Measurements from ENCODE around the gene SULF2.

Gene SULF2

DNA sequence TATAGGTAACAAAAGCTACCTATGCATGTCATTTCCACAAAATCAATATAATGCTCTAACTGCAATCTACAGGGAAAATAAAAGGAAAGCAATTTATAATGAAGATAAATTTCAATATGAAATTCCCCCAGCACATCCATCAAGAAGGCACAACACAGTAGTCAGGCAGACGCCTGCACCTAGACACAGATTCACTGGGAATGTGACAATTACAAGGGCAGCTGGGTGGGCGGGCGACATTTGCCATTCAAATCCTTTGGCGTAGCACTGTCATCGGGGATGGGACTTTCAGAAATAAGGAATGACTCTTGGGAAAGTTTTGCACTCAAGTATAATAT lies 60.4 kb downstream of the SULF2 start:
- H3K27me3 ChIP-seq (ENCODE audit: insufficient read depth, insufficient read length) = no peaks in the 10 kb centered on the region
- H3K36me3 ChIP-seq (ENCODE audit: insufficient read depth, insufficient read length, low read length) = peaks cover 14% of the 10 kb centered on the region
- H3K4me3 ChIP-seq (ENCODE audit: insufficient read length, low read depth) = no peak overlapping the region
- H3K4me1 ChIP-seq (ENCODE audit: insufficient read depth, insufficient read length) = peaks cover 13% of the 10 kb centered on the region
- TF ChIP-seq SUZ12 (IDR thresholded peaks at IDR 0.05; ENCODE audit: extremely low read depth, insufficient read depth, insufficient read length) (no peak), YY1 (IDR thresholded peaks at IDR 0.05; ENCODE audit: insufficient read depth, insufficient read length) (no peak), ZNF274 (IDR thresholded peaks at IDR 0.05; ENCODE audit: low read depth, low read length) (no peak)
- H3K9me3 ChIP-seq (ENCODE audit: insufficient read depth, low read length) = no peaks in the 10 kb centered on the region
- no peak overlapping the region for H3K9ac ChIP-seq (ENCODE audit: insufficient read length, low read depth)
- DNase-seq (ENCODE audit: low read depth, low spot score) = no peak

GRCh38 chr20:47724396-47724795 lies 60.9 kb downstream of the SULF2 start:
- Histone ChIP-seq H3K4me3 (ENCODE audit: insufficient read length, low read depth) (no peak overlapping the region), H3K27me3 (ENCODE audit: insufficient read depth, insufficient read length) (no peaks in the 10 kb centered on the region), H3K4me1 (ENCODE audit: insufficient read depth, insufficient read length) (peaks cover 13% of the 10 kb centered on the region), H3K36me3 (ENCODE audit: insufficient read depth, insufficient read length, low read length) (peaks cover 14% of the 10 kb centered on the region), H3K9me3 (ENCODE audit: insufficient read depth, low read length) (no peaks in the 10 kb centered on the region), H3K9ac (ENCODE audit: insufficient read length, low read depth) (peak overlapping the region; percentile 21)
- DNase-seq (ENCODE audit: low read depth, low spot score) = no peak
- TF ChIP-seq YY1 (IDR thresholded peaks at IDR 0.05; ENCODE audit: insufficient read depth, insufficient read length) (no peak), SUZ12 (IDR thresholded peaks at IDR 0.05; ENCODE audit: extremely low read depth, insufficient read depth, insufficient read length) (no peak), ZNF274 (IDR thresholded peaks at IDR 0.05; ENCODE audit: low read depth, low read length) (no peak)

DNA sequence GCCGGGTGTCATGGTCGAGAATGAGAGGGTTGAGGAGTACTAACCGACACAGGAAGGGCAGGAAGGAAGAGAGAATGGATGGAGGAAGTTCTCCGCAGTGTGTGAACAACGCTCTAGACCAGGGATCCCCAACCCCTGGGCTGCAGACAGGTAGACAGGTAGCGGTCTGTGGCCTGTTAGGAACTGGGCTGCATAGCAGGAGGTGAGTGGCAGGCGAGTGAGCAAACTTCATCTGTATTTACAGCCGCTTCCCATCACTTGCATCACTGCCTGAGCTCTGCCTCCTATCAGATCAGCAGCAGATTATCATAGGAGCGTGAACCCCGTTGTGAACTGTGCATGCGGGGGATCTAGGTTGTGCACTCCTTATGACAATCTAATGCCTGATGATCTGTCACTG lies 62.0 kb downstream of the SULF2 start:
- Histone ChIP-seq H3K9me3 (ENCODE audit: insufficient read depth, low read length) (no peaks in the 10 kb centered on the region), H3K4me3 (ENCODE audit: insufficient read length, low read depth) (no peak overlapping the region), H3K9ac (ENCODE audit: insufficient read length, low read depth) (no peak overlapping the region), H3K27me3 (ENCODE audit: insufficient read depth, insufficient read length) (no peaks in the 10 kb centered on the region), H3K36me3 (ENCODE audit: insufficient read depth, insufficient read length, low read length) (peaks cover 12% of the 10 kb centered on the region), H3K4me1 (ENCODE audit: insufficient read depth, insufficient read length) (peaks cover 13% of the 10 kb centered on the region)
- DNase-seq (ENCODE audit: low read depth, low spot score) = no peak
- no peak for TF ChIP-seq SUZ12 (IDR thresholded peaks at IDR 0.05; ENCODE audit: extremely low read depth, insufficient read depth, insufficient read length)
- no peak for TF ChIP-seq ZNF274 (IDR thresholded peaks at IDR 0.05; ENCODE audit: low read depth, low read length)
- TF ChIP-seq YY1 (IDR thresholded peaks at IDR 0.05; ENCODE audit: insufficient read depth, insufficient read length) = no peak

- no peak for DNase-seq (ENCODE audit: low read depth, low spot score)
- H3K9me3 ChIP-seq (ENCODE audit: insufficient read depth, low read length) = no peaks in the 10 kb centered on the region
- no peak overlapping the region for H3K9ac ChIP-seq (ENCODE audit: insufficient read length, low read depth)
- no peak for TF ChIP-seq SUZ12 (IDR thresholded peaks at IDR 0.05; ENCODE audit: extremely low read depth, insufficient read depth, insufficient read length)
- TF ChIP-seq YY1 (IDR thresholded peaks at IDR 0.05; ENCODE audit: insufficient read depth, insufficient read length) = no peak
- TF ChIP-seq ZNF274 (IDR thresholded peaks at IDR 0.05; ENCODE audit: low read depth, low read length) = no peak
- peaks cover 22% of the 10 kb centered on the region for H3K36me3 ChIP-seq (ENCODE audit: insufficient read depth, insufficient read length, low read length)
- peaks cover 9% of the 10 kb centered on the region for H3K4me1 ChIP-seq (ENCODE audit: insufficient read depth, insufficient read length)
- H3K27me3 ChIP-seq (ENCODE audit: insufficient read depth, insufficient read length) = no peaks in the 10 kb centered on the region
- H3K4me3 ChIP-seq (ENCODE audit: insufficient read length, low read depth) = no peak overlapping the region
Observed at GRCh38 chr20:47720636-47721427, 64.4 kb downstream of the SULF2 start.

DNA sequence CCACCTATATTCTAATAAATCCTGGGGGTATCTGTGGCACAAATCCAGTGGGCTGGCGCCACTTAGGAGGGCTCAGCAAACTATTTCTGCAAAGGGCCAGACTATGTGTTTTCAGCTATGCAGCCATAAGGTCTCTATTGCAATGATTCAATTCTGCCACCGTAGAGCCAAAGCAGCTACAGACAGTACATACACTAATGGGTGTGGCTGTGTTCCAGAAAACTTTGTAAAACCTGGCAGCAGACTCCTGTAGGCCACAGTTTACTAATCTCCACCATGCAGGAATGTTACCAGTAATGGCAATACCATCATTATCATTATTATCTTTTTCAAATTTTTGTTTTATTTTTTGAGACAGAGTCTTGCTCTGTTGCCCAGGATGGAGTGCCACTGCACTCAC lies 65.7 kb downstream of the SULF2 start:
- Histone ChIP-seq H3K9ac (ENCODE audit: insufficient read length, low read depth) (no peak overlapping the region), H3K36me3 (ENCODE audit: insufficient read depth, insufficient read length, low read length) (peaks cover 24% of the 10 kb centered on the region), H3K27me3 (ENCODE audit: insufficient read depth, insufficient read length) (no peaks in the 10 kb centered on the region), H3K4me3 (ENCODE audit: insufficient read length, low read depth) (no peak overlapping the region), H3K4me1 (ENCODE audit: insufficient read depth, insufficient read length) (peaks cover 7% of the 10 kb centered on the region), H3K9me3 (ENCODE audit: insufficient read depth, low read length) (no peaks in the 10 kb centered on the region)
- DNase-seq (ENCODE audit: low read depth, low spot score) = no peak
- no peak for TF ChIP-seq ZNF274 (IDR thresholded peaks at IDR 0.05; ENCODE audit: low read depth, low read length)
- no peak for TF ChIP-seq SUZ12 (IDR thresholded peaks at IDR 0.05; ENCODE audit: extremely low read depth, insufficient read depth, insufficient read length)
- no peak for TF ChIP-seq YY1 (IDR thresholded peaks at IDR 0.05; ENCODE audit: insufficient read depth, insufficient read length)

DNA sequence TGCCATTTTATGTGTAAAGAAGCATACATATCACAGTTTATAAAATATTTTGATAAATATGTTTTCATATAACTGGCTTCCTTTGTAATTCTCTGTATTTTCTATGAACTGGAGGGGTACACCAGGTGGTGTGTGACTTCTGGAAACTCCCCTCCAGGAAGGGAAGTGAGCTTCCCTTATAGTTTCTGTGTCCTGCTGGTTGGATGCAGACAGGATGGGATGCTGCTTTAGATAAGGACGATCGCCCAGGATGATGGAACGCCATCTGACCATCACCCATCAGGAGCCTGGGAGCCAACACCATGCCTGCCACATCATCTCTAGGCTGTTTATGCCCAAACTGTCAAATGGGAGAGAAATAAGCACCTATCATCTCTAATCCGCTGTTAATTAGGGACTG lies 66.1 kb downstream of the SULF2 start:
- H3K36me3 ChIP-seq (ENCODE audit: insufficient read depth, insufficient read length, low read length) = peaks cover 28% of the 10 kb centered on the region
- H3K4me1 ChIP-seq (ENCODE audit: insufficient read depth, insufficient read length) = peaks cover 3% of the 10 kb centered on the region
- DNase-seq (ENCODE audit: low read depth, low spot score) = no peak
- TF ChIP-seq ZNF274 (IDR thresholded peaks at IDR 0.05; ENCODE audit: low read depth, low read length) (no peak), SUZ12 (IDR thresholded peaks at IDR 0.05; ENCODE audit: extremely low read depth, insufficient read depth, insufficient read length) (no peak), YY1 (IDR thresholded peaks at IDR 0.05; ENCODE audit: insufficient read depth, insufficient read length) (no peak)
- H3K27me3 ChIP-seq (ENCODE audit: insufficient read depth, insufficient read length) = no peaks in the 10 kb centered on the region
- no peaks in the 10 kb centered on the region for H3K9me3 ChIP-seq (ENCODE audit: insufficient read depth, low read length)
- no peak overlapping the region for H3K4me3 ChIP-seq (ENCODE audit: insufficient read length, low read depth)
- H3K9ac ChIP-seq (ENCODE audit: insufficient read length, low read depth) = no peak overlapping the region

DNA sequence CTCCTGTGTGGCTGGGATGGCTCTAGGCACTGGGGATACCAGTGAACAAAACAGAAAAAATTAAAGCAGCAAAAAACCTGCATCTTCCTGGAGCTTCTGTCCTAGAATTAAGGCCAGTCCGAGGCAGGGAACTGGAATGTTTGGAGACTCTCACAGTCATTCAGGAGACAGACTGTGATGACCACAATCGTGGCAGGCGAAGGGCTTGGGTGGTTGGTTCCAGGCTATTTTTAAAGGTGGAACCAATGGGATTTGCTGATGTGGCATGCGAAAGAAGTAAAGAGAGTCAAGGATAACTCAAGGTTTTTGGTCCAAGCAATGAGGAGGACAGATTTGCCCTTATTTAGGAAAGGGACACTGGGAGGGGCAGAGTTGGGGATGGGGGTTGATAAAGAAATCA lies 66.9 kb downstream of the SULF2 start:
- TF ChIP-seq ZNF274 (IDR thresholded peaks at IDR 0.05; ENCODE audit: low read depth, low read length) (no peak), YY1 (IDR thresholded peaks at IDR 0.05; ENCODE audit: insufficient read depth, insufficient read length) (no peak), SUZ12 (IDR thresholded peaks at IDR 0.05; ENCODE audit: extremely low read depth, insufficient read depth, insufficient read length) (no peak)
- Histone ChIP-seq H3K36me3 (ENCODE audit: insufficient read depth, insufficient read length, low read length) (peaks cover 31% of the 10 kb centered on the region), H3K9me3 (ENCODE audit: insufficient read depth, low read length) (no peaks in the 10 kb centered on the region), H3K27me3 (ENCODE audit: insufficient read depth, insufficient read length) (no peaks in the 10 kb centered on the region), H3K4me3 (ENCODE audit: insufficient read length, low read depth) (no peak overlapping the region), H3K4me1 (ENCODE audit: insufficient read depth, insufficient read length) (no peaks in the 10 kb centered on the region), H3K9ac (ENCODE audit: insufficient read length, low read depth) (no peak overlapping the region)
- DNase-seq (ENCODE audit: low read depth, low spot score) = no peak
